Ishikawa (cell line): ENCODE results near the gene TMEM8B.

Experiments used
- CEBPB ChIP-seq: IDR thresholded peaks from 2 replicates; pipeline ENCODE4 v1.6.1; 2012
- CREB1 ChIP-seq: IDR thresholded peaks from 2 replicates; pipeline ENCODE4 v1.6.1; 2012; ENCODE audit warnings: low read depth
- EGR1 ChIP-seq: IDR thresholded peaks from 2 replicates; pipeline ENCODE4 v1.6.1; 2012
- EP300 ChIP-seq: IDR thresholded peaks from 2 replicates; pipeline ENCODE4 v1.6.1; 2012; ENCODE audit warnings: borderline replicate concordance
- MAX ChIP-seq: IDR thresholded peaks from 2 replicates; pipeline ENCODE4 v1.6.1; 2012
- RAD21 ChIP-seq: IDR thresholded peaks from 2 replicates; pipeline ENCODE4 v1.6.1; 2012; ENCODE audit warnings: low read depth
- REST ChIP-seq: IDR thresholded peaks from 2 replicates; pipeline ENCODE4 v1.6.1; 2012; ENCODE audit warnings: low read depth, mild to moderate bottlenecking
- TAF1 ChIP-seq: IDR thresholded peaks from 2 replicates; pipeline ENCODE4 v1.6.1; 2012; ENCODE audit warnings: low read depth, mild to moderate bottlenecking
- TEAD4 ChIP-seq: IDR thresholded peaks from 2 replicates; pipeline ENCODE4 v1.6.1; 2012
- YY1 ChIP-seq: IDR thresholded peaks from 2 replicates; pipeline ENCODE4 v1.6.1; 2012; ENCODE audit warnings: low read depth
- ZBTB7A ChIP-seq: IDR thresholded peaks from 2 replicates; pipeline ENCODE4 v1.6.1; 2012; ENCODE audit warnings: low read depth

DNA sequence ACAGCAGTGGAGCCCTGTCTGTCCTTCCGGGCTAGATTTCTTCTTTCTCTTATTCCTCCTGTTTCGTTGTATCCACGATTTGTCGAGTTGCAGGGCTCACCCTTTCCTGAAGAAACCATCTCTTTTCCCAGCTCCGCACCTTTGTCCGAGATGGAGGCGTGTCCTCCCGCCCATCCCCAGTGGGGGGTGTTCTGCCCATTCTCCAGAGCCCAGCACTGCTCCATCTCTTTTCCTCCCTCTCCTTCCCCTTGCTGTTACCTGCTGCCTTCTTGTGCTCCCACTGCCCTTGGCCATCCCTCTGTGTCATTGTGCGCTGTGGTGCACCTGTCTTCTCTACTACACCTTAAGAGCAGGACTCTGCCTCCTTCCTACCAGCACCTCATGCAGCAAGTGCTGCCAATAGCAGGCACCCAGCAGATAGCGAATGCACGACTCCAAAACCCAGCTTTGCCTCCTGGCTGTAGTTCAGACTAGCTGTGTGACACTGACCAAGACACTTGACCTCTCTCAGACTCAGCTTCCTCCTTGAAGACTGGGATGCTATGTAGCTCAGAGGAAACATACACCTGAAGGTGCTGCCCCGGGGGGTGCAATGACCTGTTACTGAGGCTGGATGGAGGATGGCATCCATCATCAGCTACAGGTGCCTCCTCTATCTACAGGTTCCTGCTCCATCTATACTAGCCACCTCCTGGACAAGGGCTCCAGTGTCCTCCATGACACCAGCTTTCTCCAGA is 32.3 kb downstream of the TMEM8B start:
- no peak for TF ChIP-seq EP300
- TF ChIP-seq MAX, result no peak
- no peak for TF ChIP-seq CREB1
- no peak for TF ChIP-seq YY1
- no peak for TF ChIP-seq REST
- no peak for TF ChIP-seq CEBPB
- TF ChIP-seq TAF1, result no peak
- TF ChIP-seq EGR1, result no peak
- no peak for TF ChIP-seq TEAD4
- no peak for TF ChIP-seq ZBTB7A
- no peak for TF ChIP-seq RAD21
